A549 (cell line): ENCODE measurements around the gene SYNPR.

ENCODE experiments used
- BHLHE40 ChIP-seq: IDR thresholded peaks from 2 replicates; pipeline ENCODE4 v1.6.1; 2012; ENCODE audit warnings: low read depth, low read length, inconsistent platforms
- MAFK ChIP-seq: fragments of 450-650 bp; IDR thresholded peaks from 2 replicates; pipeline ENCODE4 v1.6.1; 2014; ENCODE audit not compliant: partially characterized antibody
- POLR2A ChIP-seq: IDR thresholded peaks from 2 replicates; pipeline ENCODE4 v1.6.1; 2012; ENCODE audit warnings: mild to moderate bottlenecking, low read length
- SMC3 ChIP-seq: fragments of >200 bp; sonication (Bioruptor Twin); formaldehyde crosslinking; IDR thresholded peaks from 3 replicates; pipeline ENCODE4 v1.6.1; 2018; ENCODE audit warnings: inconsistent platforms
- TP53 ChIP-seq: fragments of 250-450 bp; sonication (Bioruptor Pico); IDR thresholded peaks from 2 replicates; pipeline ENCODE4 v1.5.0; 2021; ENCODE audit warnings: mild to moderate bottlenecking, moderate library complexity
- TF ChIP-seq, protein P1 (sequence below): fragments of >200 bp; sonication (Bioruptor Twin); formaldehyde crosslinking; IDR thresholded peaks from 3 replicates; pipeline ENCODE4 v1.5.1; 2016
- TF ChIP-seq, protein P2 (sequence below): IDR thresholded peaks from 2 replicates; pipeline ENCODE4 v1.6.1; 2012
- TF ChIP-seq, protein P3 (sequence below): fragments of 450-650 bp; IDR thresholded peaks from 2 replicates; pipeline ENCODE4 v1.6.1; 2014; ENCODE audit warnings: antibody characterized with exemption
- TF ChIP-seq, protein P4 (sequence below): IDR thresholded peaks from 2 replicates; pipeline ENCODE4 v1.6.1; 2012; ENCODE audit warnings: low read depth, borderline replicate concordance
- TF ChIP-seq, protein P5 (sequence below): fragments of 250-450 bp; sonication (Bioruptor Pico); IDR thresholded peaks from 2 replicates; pipeline ENCODE4 v1.5.0; 2021; ENCODE audit warnings: mild to moderate bottlenecking, moderate library complexity, borderline replicate concordance

DNA sequence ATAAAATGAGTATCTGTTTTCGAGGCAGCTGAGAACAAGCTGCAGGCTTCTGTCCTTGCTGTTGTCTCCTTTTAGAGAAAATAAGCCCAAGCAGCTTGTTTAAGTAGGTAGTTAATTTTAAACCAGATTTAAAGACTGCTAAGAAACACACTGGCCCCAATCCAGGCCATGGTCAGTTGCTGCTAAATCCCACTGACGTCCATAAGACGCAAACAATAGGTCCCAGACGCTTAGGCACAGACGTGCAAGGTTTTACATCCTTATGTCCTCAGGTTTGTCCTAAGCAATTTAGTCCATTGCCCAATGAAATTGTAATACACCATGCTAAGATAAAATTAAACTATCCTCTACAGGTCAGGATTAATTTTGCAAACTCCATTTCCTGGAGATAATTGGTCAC, 254.4 kb downstream of the SYNPR start:
- TF ChIP-seq, protein P1, sequence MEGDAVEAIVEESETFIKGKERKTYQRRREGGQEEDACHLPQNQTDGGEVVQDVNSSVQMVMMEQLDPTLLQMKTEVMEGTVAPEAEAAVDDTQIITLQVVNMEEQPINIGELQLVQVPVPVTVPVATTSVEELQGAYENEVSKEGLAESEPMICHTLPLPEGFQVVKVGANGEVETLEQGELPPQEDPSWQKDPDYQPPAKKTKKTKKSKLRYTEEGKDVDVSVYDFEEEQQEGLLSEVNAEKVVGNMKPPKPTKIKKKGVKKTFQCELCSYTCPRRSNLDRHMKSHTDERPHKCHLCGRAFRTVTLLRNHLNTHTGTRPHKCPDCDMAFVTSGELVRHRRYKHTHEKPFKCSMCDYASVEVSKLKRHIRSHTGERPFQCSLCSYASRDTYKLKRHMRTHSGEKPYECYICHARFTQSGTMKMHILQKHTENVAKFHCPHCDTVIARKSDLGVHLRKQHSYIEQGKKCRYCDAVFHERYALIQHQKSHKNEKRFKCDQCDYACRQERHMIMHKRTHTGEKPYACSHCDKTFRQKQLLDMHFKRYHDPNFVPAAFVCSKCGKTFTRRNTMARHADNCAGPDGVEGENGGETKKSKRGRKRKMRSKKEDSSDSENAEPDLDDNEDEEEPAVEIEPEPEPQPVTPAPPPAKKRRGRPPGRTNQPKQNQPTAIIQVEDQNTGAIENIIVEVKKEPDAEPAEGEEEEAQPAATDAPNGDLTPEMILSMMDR = no peak
- TF ChIP-seq, protein P2, sequence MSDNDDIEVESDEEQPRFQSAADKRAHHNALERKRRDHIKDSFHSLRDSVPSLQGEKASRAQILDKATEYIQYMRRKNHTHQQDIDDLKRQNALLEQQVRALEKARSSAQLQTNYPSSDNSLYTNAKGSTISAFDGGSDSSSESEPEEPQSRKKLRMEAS = no peak
- TF ChIP-seq BHLHE40 = no peak
- no peak for TF ChIP-seq TP53 (CRISPR knock-in tag)
- TF ChIP-seq POLR2A = no peak
- TF ChIP-seq MAFK = no peak
- TF ChIP-seq, protein P3, sequence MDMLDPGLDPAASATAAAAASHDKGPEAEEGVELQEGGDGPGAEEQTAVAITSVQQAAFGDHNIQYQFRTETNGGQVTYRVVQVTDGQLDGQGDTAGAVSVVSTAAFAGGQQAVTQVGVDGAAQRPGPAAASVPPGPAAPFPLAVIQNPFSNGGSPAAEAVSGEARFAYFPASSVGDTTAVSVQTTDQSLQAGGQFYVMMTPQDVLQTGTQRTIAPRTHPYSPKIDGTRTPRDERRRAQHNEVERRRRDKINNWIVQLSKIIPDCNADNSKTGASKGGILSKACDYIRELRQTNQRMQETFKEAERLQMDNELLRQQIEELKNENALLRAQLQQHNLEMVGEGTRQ = no peak
- TF ChIP-seq, protein P4, sequence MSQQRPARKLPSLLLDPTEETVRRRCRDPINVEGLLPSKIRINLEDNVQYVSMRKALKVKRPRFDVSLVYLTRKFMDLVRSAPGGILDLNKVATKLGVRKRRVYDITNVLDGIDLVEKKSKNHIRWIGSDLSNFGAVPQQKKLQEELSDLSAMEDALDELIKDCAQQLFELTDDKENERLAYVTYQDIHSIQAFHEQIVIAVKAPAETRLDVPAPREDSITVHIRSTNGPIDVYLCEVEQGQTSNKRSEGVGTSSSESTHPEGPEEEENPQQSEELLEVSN = no peak
- TF ChIP-seq, protein P5, sequence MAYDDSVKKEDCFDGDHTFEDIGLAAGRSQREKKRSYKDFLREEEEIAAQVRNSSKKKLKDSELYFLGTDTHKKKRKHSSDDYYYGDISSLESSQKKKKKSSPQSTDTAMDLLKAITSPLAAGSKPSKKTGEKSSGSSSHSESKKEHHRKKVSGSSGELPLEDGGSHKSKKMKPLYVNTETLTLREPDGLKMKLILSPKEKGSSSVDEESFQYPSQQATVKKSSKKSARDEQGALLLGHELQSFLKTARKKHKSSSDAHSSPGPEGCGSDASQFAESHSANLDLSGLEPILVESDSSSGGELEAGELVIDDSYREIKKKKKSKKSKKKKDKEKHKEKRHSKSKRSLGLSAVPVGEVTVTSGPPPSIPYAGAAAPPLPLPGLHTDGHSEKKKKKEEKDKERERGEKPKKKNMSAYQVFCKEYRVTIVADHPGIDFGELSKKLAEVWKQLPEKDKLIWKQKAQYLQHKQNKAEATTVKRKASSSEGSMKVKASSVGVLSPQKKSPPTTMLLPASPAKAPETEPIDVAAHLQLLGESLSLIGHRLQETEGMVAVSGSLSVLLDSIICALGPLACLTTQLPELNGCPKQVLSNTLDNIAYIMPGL (CRISPR knock-in tag) = no peak
- no peak for TF ChIP-seq SMC3
